GM12891 (cell line): ENCODE data around the gene PLXND1.

Source experiments
- POLR2A ChIP-seq: IDR thresholded peaks from 2 replicates; pipeline ENCODE4 v1.6.1; 2011; ENCODE audit warnings: low read depth, low read length, control low read depth
- POLR2AphosphoS5 ChIP-seq: IDR thresholded peaks from 2 replicates; pipeline ENCODE4 v1.6.1; 2011; ENCODE audit warnings: low read depth, low read length, control low read depth
- TAF1 ChIP-seq: IDR thresholded peaks from 2 replicates; pipeline ENCODE4 v1.6.1; 2011; ENCODE audit warnings: low read depth, low read length, control low read depth

- TF ChIP-seq TAF1 (no peak), POLR2AphosphoS5 (no peak), POLR2A (no peak)
Measured at GRCh38 chr3:129535075-129535474, 71.4 kb downstream of the PLXND1 start.
